ENCODE data around the gene MCOLN3. TPM values are rescaled to one million over a fixed set of nuclear protein-coding genes. Genes with fewer than 3 reads are reported as not detected.
A peak's percentile ranks its signal among the peaks of the same experiment; 100 is the strongest.

The MCOLN3 gene
- total RNA-seq, 4 donors from 2014 or later: 2.1 to 37.7 (median 12.0) TPM

- TF ChIP-seq POLR2A (IDR thresholded peaks at IDR 0.05): no peak
- TF ChIP-seq CTCF (IDR thresholded peaks at IDR 0.05): no peak
- Histone ChIP-seq H3K27ac (peak overlapping the region; percentile 20 to 61), H3K27me3 (no peaks in the 10 kb centered on the region), H3K9me3 (no peaks in the 10 kb centered on the region), H3K4me1 (no peaks in the 10 kb centered on the region), H3K36me3 (no peaks in the 10 kb centered on the region), H3K4me3 (peak overlapping the region; percentile 49 to 50)
- DNase-seq: peak; percentile 88 to 96
- intact Hi-C loops (cut with DNase I; ENCODE audit: low total_unique reads): no loop called here
Measured at GRCh38 chr1:85061711-85062424, 13.6 kb upstream of the MCOLN3 start.

DNA sequence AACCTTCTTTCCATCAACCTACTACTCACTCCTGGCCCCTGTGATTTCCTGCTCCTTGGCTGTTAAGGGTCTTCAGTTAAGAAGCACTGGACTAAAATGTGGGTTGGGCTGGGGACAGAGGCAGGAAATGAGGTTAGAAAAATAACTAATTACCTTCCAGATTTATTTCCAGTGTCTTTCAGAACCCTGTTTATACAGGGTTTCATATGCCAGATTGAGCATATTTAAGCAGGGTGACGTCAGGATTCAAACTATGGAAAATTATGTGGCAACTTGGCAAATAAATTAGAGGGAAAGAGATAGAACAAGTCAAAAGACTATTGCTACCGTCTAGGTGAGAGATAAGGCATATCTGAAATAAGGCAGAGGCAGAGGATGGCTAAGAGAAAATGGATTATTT is 11.7 kb upstream of the MCOLN3 start:
- TF ChIP-seq POLR2A (IDR thresholded peaks at IDR 0.05): no peak
- no peak for TF ChIP-seq CTCF (IDR thresholded peaks at IDR 0.05)
- Histone ChIP-seq H3K9me3 (no peaks in the 10 kb centered on the region), H3K27me3 (no peaks in the 10 kb centered on the region), H3K4me1 (no peaks in the 10 kb centered on the region), H3K27ac (no peak overlapping the region), H3K4me3 (no peak overlapping the region), H3K36me3 (no peaks in the 10 kb centered on the region)
- intact Hi-C loops (cut with DNase I; ENCODE audit: low total_unique reads): no loop called here
- no peak for DNase-seq

DNA sequence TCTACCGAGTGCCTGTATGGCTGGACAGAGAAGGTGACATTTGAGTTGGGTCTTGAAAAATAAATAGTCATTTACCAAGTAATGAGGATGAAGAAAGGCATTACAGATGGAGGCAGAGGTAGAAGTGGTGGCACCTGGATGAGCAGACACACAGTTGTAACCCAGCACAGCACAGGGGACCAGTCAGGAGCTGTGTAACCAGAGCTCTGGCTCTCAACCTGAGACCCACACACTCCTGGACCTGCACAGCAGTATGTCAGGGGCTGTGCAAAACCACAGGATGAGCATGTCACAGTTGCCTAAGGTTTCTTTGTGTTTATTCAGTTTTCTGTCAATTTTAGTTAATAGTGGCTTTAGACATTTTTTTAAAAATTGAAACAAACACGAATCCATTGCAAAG is 11.3 kb upstream of the MCOLN3 start:
- H3K4me1 ChIP-seq: no peaks in the 10 kb centered on the region
- H3K27me3 ChIP-seq: no peaks in the 10 kb centered on the region
- no peak overlapping the region for H3K4me3 ChIP-seq
- H3K27ac ChIP-seq: no peak overlapping the region
- intact Hi-C loops (cut with DNase I; ENCODE audit: low total_unique reads): no loop called here
- no peaks in the 10 kb centered on the region for H3K36me3 ChIP-seq
- no peaks in the 10 kb centered on the region for H3K9me3 ChIP-seq
- DNase-seq: no peak
- TF ChIP-seq POLR2A (IDR thresholded peaks at IDR 0.05) (no peak), CTCF (IDR thresholded peaks at IDR 0.05) (no peak)

- Histone ChIP-seq H3K9me3 (no peaks in the 10 kb centered on the region), H3K36me3 (no peaks in the 10 kb centered on the region), H3K4me3 (no peak overlapping the region), H3K4me1 (no peaks in the 10 kb centered on the region), H3K27me3 (no peaks in the 10 kb centered on the region), H3K27ac (no peak overlapping the region)
- TF ChIP-seq POLR2A (IDR thresholded peaks at IDR 0.05) (no peak), CTCF (IDR thresholded peaks at IDR 0.05) (no peak)
- intact Hi-C loops (cut with DNase I; ENCODE audit: low total_unique reads): no loop called here
- DNase-seq: no peak
Measured at GRCh38 chr1:85058786-85059185, 10.5 kb upstream of the MCOLN3 start.

GRCh38 chr1:85058311-85058710 is 10.0 kb upstream of the MCOLN3 start:
- Histone ChIP-seq H3K27ac (no peak overlapping the region), H3K36me3 (no peaks in the 10 kb centered on the region), H3K4me3 (no peak overlapping the region), H3K9me3 (no peaks in the 10 kb centered on the region), H3K27me3 (no peaks in the 10 kb centered on the region), H3K4me1 (no peaks in the 10 kb centered on the region)
- DNase-seq: no peak
- intact Hi-C loops (cut with DNase I; ENCODE audit: low total_unique reads): no loop called here
- TF ChIP-seq CTCF (IDR thresholded peaks at IDR 0.05) (no peak), POLR2A (IDR thresholded peaks at IDR 0.05) (no peak)

Measured in uterus (tissue), 4 donors.